K562 (cell line): ENCODE results near the gene LAMA3. TPM values are rescaled to one million over a fixed set of nuclear protein-coding genes. Genes with fewer than 3 reads are reported as not detected.

Experiments used
- ATAC-seq: fragments of 200-7000 bp; cut with Tn5 transposase; 3 replicates; pipeline ENCODE4 v1.9.1; 2020; ENCODE audit warnings: moderate library complexity
- BruUV-seq: library from RNA; stranded (reverse); fragments of 400-500 nt; replicated peaks from 2 replicates; lab custom pipeline; 2021; lab: Mats Ljungman, UMichigan
- CTCF ChIA-PET: fragments of 300-600 bp; formaldehyde crosslinking; extraction: SDS; loops from one replicate; lab custom pipeline; 2021; ENCODE audit warnings: low intra/inter-chr PET ratio; lab: Yijun Ruan, JAX
- POLR2A ChIA-PET: fragments of 300-600, 350-650 bp; sonication (Branson Sonifier 250); formaldehyde crosslinking; extraction: SDS; loops from one replicate; lab custom pipeline; 2021; ENCODE audit warnings: antibody characterized with exemption, inconsistent platforms; lab: Yijun Ruan, JAX
- DNase-seq, 4 experiments: peaks; one replicate each; pipeline versions ENCODE4 v3.0.0 to v3.0.0-alpha.2; 2011 to 2018; ENCODE audit warnings: low spot score in 3 of 4, mixed read lengths in 3 of 4; ENCODE audit errors: extremely low read depth in 1 of 4
- FAIRE-seq: peaks from 2 replicates; lab custom pipeline; 2011; peaks lifted over from hg19 to GRCh38; lab: Jason Lieb, UNC
- H2AFZ ChIP-seq: 2 replicates; pipeline ENCODE4 v1.6.0; 2011; ENCODE audit warnings: low read depth, low read length, control low read depth, inconsistent platforms
- H3K27ac ChIP-seq: fragments of 200-600 bp; 3 replicates; pipeline ENCODE4 v1.8.0; 2011; ENCODE audit warnings: low read depth, mild to moderate bottlenecking, control low read depth, inconsistent platforms, low read length, moderate library complexity, mixed read lengths; ENCODE audit errors: extremely low read depth
- H3K27me3 ChIP-seq, 2 experiments: fragments of 300-600 bp in 1 of 2; 2 replicates in 1 of 2; 3 replicates in 1 of 2; pipeline versions ENCODE4 v1.6.0 to v1.8.0; 2011; ENCODE audit warnings: inconsistent platforms in 2 of 2, low read length in 2 of 2, mild to moderate bottlenecking in 1 of 2, mixed read lengths in 1 of 2, moderate library complexity in 1 of 2; ENCODE audit not compliant: control insufficient read depth in 2 of 2, insufficient read depth in 2 of 2
- H3K36me3 ChIP-seq: fragments of 300-600 bp; 3 replicates; pipeline ENCODE4 v1.8.0; 2011; ENCODE audit warnings: mild to moderate bottlenecking, low read length, inconsistent platforms; ENCODE audit not compliant: control insufficient read depth, insufficient read depth
- H3K4me1 ChIP-seq, 2 experiments: fragments of 200-600 bp in 1 of 2; replicated peaks in 1 of 2; 2 replicates in 1 of 2; 3 replicates in 1 of 2; pipeline versions ENCODE4 v1.5.1 to v1.8.0; 2011; ENCODE audit warnings: inconsistent platforms in 2 of 2, low read length in 2 of 2, mild to moderate bottlenecking in 1 of 2, mixed read lengths in 1 of 2, moderate library complexity in 1 of 2; ENCODE audit not compliant: control insufficient read depth in 2 of 2, insufficient read depth in 2 of 2
- H3K4me2 ChIP-seq: 2 replicates; pipeline ENCODE4 v1.6.1; 2011; ENCODE audit warnings: low read length, control low read depth, inconsistent platforms, mixed read lengths; ENCODE audit not compliant: insufficient read depth
- H3K4me3 ChIP-seq: fragments of 200-600 bp; sonication (generic), shearing (Covaris generic); 2 replicates; pipeline ENCODE4 v1.5.1; 2016; ENCODE audit warnings: control low read depth, inconsistent platforms
- H3K79me2 ChIP-seq: fragments of 200-600 bp; 3 replicates; pipeline ENCODE4 v1.8.0; 2011; ENCODE audit warnings: low read length, inconsistent platforms; ENCODE audit not compliant: control insufficient read depth, insufficient read depth
- H3K9ac ChIP-seq, 2 experiments: 2 replicates each; pipeline versions ENCODE4 v1.6.0 to v1.6.1; 2011; ENCODE audit warnings: low read depth in 2 of 2, low read length in 2 of 2, control low read depth in 1 of 2, inconsistent platforms in 1 of 2, mild to moderate bottlenecking in 1 of 2, mixed read lengths in 1 of 2; ENCODE audit not compliant: insufficient read depth in 1 of 2
- H3K9me1 ChIP-seq: one replicate; pipeline ENCODE4 v1.6.0; 2011; ENCODE audit warnings: inconsistent platforms, mild to moderate bottlenecking, low read length, moderate library complexity; ENCODE audit not compliant: control insufficient read depth, insufficient read depth
- H3K9me3 ChIP-seq: replicated peaks from 2 replicates; pipeline ENCODE4 v1.5.1; 2011; ENCODE audit warnings: low read depth, low read length, inconsistent platforms; ENCODE audit not compliant: control insufficient read depth, insufficient read depth
- H4K20me1 ChIP-seq: replicated peaks from 2 replicates; pipeline ENCODE4 v1.6.1; 2011; ENCODE audit warnings: low read length, inconsistent platforms, mixed read lengths; ENCODE audit not compliant: control insufficient read depth, insufficient read depth
- RBBP5 ChIP-seq: fragments of 200-600 bp; sonication (generic); IDR thresholded peaks from 2 replicates; pipeline ENCODE4 v1.6.1; 2012; ENCODE audit warnings: borderline replicate concordance, mild to moderate bottlenecking, low read length, control low read depth, inconsistent platforms; ENCODE audit not compliant: insufficient read depth, poor library complexity, severe bottlenecking
- RHOXF2B ChIP-seq: fragments of 250-450 bp; sonication (Bioruptor Pico); conservative IDR thresholded peaks from 2 replicates; pipeline ENCODE4 v1.5.1; 2021
- SPI1 ChIP-seq: IDR thresholded peaks from 2 replicates; pipeline ENCODE4 v1.6.1; 2011; ENCODE audit warnings: low read depth, low read length, control low read depth, borderline replicate concordance
- WGBS: fragments of 100-300 bp; shearing (Covaris generic); methylation state at CpG from one replicate; pipeline ENCODE4 v1.1.6; 2016; ENCODE audit warnings: low coverage, mixed read lengths; ENCODE audit not compliant: insufficient coverage; ENCODE audit errors: missing lambda C conversion rate; 5-methylcytosine and 5-hydroxymethylcytosine counted together
- in situ Hi-C: fragments of 300-500 bp; cut with MboI; formaldehyde crosslinking; loops from 4 replicates; pipeline ENCODE4 v1.15.0; 2018; ENCODE audit warnings: inconsistent platforms, mixed read lengths
- intact Hi-C: fragments of 100-400 bp; cut with micrococcal nuclease; formaldehyde crosslinking; loops from 2 replicates; pipeline ENCODE4 v1.14.2; 2022
- polyA plus RNA-seq, 8 experiments: library from polyadenylated mRNA; depleted of rRNA in 4 of 8; stranded (reverse) in 5 of 8; unstranded in 3 of 8; fragments of >200 nt; fragmentation: Nextera tagmentation in 2 of 8; fragmentation: Illumina TruSeq in 1 of 8; extraction: Ambion mirVana in 2 of 8; extraction: Trizol in 1 of 8; gene quantifications; 2 replicates each; pipeline versions ENCODE4 v1.2.1 to v1.2.3, GENCODE V29; 2011 to 2014; ENCODE audit warnings: inconsistent platforms in 1 of 8, missing spikeins in 1 of 8
- total RNA-seq, 7 experiments: library from RNA; depleted of rRNA in 6 of 7; stranded (reverse); fragments of >200 nt in 6 of 7; fragmentation: Illumina TruSeq in 2 of 7; extraction: Trizol in 2 of 7; gene quantifications; 2 replicates each; pipeline versions ENCODE4 v1.2.1 to v1.2.3, GENCODE V29; 2011 to 2021; ENCODE audit warnings: low replicate concordance in 1 of 7
- TF ChIP-seq, protein P1 (sequence below): IDR thresholded peaks from 2 replicates; pipeline ENCODE4 v1.6.1; 2016; ENCODE audit warnings: missing genetic modification characterization, missing compliant biosample characterization

Gene LAMA3
- total and polyA plus RNA-seq, 9 of the 15 experiments (the other 6 are each of a cell fraction or from before 2014, with no cell fraction given): 0.07 TPM; not detected in 8

GRCh38 chr18:23668731-23669130, 20.5 kb upstream of the LAMA3 start:
- BruUV-seq: no TSS peak
- Histone ChIP-seq H3K9ac (no peak overlapping the region), H4K20me1 (0 out of 2 replicates have a peak, but pooled peaks cover 5% of the 10 kb centered on the region), H3K4me2 (no peak overlapping the region), H3K27ac (no peak overlapping the region), H3K4me3 (no peak overlapping the region), H3K9me3 (no peaks in the 10 kb centered on the region), H3K36me3 (no peaks in the 10 kb centered on the region), H3K79me2 (no peaks in the 10 kb centered on the region), H3K27me3 (peaks cover 11 to 30% of the 10 kb centered on the region in 2 experiments), H3K9me1 (no peaks in the 10 kb centered on the region), H2AFZ (no peak overlapping the region), H3K4me1 (no peaks in the 10 kb centered on the region)
- ATAC-seq (no peak), DNase-seq (no peak), FAIRE-seq (no peak)
- WGBS: 0% methylated on average over 4 of the region's 4 CpGs
- ChIA-PET POLR2A (no interaction called here), CTCF (no interaction called here)
- no peak for TF ChIP-seq RBBP5
- peak; percentile 58; the same call in 1 of the 2 replicates for TF ChIP-seq SPI1
- intact Hi-C loops: no loop called here
- in situ Hi-C loops: no loop called here

DNA sequence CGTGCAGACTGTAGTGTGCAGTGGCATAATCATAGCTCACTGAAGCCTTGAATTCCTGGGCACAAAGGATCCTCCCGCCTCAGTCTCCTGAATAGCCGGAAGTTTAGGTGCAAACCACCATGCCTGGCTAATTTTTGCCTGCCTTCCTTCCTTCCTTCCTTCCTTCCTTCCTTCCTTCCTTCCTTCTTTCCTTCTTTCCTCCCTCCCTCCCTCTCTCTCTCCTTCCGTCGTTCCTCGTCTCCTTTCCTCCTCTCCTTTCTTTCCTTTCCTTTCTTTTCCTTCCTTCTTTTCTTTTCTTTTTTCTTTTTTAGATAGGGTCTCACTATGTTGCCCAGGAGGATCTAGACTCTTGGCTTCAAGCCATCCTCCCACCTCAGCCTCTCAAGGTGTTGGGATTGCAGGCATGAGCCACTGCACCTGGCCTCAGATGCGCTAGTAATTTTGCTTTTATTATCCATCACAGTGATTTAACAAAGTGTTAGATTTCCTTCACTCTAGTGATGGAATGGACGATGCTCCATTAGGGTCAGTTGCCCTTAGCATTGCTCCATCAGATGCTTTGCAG, 20.0 kb upstream of the LAMA3 start:
- TF ChIP-seq, protein P1, sequence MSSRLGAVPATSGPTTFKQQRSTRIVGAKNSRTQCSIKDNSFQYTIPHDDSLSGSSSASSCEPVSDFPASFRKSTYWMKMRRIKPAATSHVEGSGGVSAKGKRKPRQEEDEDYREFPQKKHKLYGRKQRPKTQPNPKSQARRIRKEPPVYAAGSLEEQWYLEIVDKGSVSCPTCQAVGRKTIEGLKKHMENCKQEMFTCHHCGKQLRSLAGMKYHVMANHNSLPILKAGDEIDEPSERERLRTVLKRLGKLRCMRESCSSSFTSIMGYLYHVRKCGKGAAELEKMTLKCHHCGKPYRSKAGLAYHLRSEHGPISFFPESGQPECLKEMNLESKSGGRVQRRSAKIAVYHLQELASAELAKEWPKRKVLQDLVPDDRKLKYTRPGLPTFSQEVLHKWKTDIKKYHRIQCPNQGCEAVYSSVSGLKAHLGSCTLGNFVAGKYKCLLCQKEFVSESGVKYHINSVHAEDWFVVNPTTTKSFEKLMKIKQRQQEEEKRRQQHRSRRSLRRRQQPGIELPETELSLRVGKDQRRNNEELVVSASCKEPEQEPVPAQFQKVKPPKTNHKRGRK (tag): peak; percentile 82
- TF ChIP-seq RHOXF2B (CRISPR knock-in tag): no peak
- Histone ChIP-seq H3K79me2 (no peaks in the 10 kb centered on the region), H3K9me1 (no peaks in the 10 kb centered on the region), H3K9me3 (no peaks in the 10 kb centered on the region), H4K20me1 (0 out of 2 replicates have a peak, but pooled peaks cover 5% of the 10 kb centered on the region), H3K4me1 (no peaks in the 10 kb centered on the region), H3K9ac (no peak overlapping the region), H3K27ac (no peak overlapping the region), H3K36me3 (no peaks in the 10 kb centered on the region), H2AFZ (no peak overlapping the region), H3K4me3 (no peak overlapping the region), H3K4me2 (no peak overlapping the region), H3K27me3 (peaks cover 8 to 28% of the 10 kb centered on the region in 2 experiments)
- BruUV-seq: no TSS peak
- ChIA-PET CTCF (no interaction called here), POLR2A (no interaction called here)
- no peak for DNase-seq
- WGBS: 2% methylated on average over 8 of the region's 8 CpGs
- no peak for ATAC-seq
- FAIRE-seq: no peak
- intact Hi-C loops (no loop called here), in situ Hi-C loops (no loop called here)
